Stimulated activated CD8-positive, alpha-beta memory T cell treated with anti-CD3 and anti-CD28 coated beads, Interleukin-7, amount 100 ng/mL, for 48 hours (primary cell): Measurements from ENCODE around the gene UBAP1.
"Not testable (repeated sequence)": the region's sequence is repeated elsewhere in the genome, so short reads cannot be mapped to it uniquely, and the experiment has no call there.

Source experiments
- DNase-seq, 2 donors: peaks; one replicate each; pipeline ENCODE4 v3.0.0-alpha.2; 2020; ENCODE audit warnings: low read depth in 1 of 2; ENCODE audit errors: extremely low read depth in 1 of 2

Gene UBAP1

DNA sequence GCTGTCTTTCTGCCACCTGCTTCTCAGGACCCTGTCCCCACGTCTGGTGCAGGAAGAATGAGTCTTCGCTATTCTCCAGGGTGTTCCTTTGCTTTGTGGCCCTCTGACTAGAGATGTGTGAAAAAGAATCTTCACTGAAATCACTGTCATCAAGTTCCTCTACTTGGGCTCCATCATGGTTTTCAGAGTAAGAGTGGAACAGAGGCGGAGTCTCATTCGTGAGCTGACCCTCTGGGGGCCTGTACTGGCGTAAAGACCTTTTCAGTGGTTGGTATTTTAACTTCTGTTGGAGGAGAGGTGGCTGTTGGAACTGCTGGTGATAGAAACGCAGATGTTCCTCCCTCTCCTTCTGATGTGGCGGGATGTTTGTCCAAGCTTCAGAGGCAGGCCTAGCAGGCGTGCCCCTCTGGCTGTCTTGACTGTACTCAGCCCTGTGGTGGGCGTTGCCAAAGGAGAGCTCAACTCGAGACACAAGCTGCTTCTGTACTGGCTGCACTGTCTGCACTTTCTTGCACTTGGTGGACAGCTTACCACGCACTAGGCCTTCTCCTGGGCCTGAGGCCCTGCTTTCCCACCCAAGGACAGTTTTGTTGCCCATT, 78.2 kb downstream of the UBAP1 start:
- DNase-seq = no peak

- DNase-seq = no peak
These were observed 80.5 kb downstream of the UBAP1 start for GRCh38 chr9:34259315-34259714.

- no peak for DNase-seq
These were observed 84.1 kb downstream of the UBAP1 start for GRCh38 chr9:34262971-34263370.

DNA sequence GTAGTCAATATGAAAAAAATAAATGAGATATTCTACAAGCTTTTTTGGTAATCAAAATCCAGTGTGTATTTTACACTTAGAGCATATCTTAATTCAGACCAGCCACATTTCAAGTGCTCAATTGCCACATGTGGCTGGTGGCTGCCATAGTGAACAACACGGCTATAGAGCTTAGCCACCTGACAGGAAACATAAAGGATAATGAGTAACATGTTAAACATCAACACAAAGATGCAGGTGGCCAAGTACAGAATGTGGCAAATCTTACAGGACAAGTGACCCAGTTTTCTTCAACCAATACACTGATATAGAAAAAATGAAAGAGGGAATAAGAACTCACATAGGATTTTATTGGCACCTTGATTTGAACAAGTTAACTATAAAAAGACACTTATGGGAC, 88.8 kb downstream of the UBAP1 start:
- no peak for DNase-seq

DNA sequence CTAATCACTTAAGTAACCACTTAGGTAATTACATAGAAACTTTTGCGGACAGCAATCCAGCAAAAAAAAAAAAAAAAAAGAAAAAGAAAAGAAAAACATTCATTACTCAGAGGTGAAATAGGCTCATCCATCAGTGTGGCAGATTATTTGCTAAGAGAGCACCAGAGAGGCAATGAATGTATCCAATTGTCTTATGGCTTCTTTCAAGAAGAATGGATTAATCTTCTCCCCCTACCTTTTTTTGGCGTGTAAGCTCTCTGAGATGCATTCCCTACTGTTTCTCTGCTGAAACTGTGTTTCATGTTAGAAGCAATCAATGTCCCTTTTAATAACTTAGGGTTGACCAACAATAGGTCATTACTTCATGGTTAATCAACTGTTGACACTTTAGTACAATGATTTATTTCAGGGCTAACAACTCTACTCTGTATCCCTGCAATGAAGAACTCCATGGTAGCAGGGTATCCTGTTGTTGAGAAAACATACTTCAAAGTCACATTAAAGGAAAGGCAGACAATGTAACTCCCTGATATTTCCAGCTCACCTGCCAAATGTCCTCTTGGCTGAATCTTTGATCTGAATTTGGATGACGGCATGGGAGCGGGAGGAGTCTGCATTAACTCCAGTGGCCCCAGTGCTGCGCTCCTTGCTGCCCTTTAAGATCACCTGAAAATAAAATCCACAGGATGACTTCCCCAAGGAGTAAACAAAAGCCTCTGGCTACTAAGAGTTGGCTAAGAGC, 92.6 kb downstream of the UBAP1 start:
- DNase-seq = no peak

DNA sequence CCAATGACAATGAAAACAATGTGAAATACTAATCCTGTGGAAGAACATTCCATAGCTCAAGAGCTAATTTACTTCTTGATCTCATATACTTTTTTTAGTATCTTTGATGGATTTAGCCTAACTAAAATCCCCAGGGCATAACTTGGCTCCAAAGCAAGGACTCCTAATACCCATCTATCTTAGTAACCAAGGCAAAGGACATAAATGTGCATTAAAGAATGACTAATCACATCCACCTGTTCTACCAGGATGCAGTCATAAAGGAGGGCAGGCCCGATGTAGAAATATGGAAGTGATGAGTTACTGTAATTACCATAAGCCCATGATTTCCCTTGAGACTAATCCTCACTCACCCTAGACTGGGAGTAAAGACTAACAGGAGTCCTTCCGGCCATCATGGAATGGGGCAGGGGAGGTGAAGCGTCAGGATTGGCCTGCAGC, 93.3 kb downstream of the UBAP1 start:
- no peak for DNase-seq

DNA sequence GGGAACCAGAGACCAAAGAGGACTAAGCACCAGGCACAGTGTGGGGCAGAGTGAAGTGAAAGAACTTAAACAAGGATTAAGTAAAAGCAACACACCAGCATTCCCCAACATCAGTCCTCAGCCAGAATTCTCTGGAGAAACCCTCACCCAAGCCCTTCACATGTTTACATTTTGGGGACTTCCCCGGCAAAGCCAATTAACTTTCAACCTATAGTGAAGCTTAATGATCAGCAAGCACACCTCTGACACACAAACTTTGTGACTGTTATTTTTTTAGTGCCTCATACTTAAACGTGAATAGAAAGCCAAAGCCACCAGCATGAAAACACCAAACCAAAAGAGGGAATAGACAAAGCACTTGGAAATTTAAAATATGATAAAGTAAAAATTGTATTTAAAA, 94.7 kb downstream of the UBAP1 start:
- DNase-seq = not testable (repeated sequence)

- no peak for DNase-seq
These were observed 97.0 kb downstream of the UBAP1 start for GRCh38 chr9:34275811-34276210.

DNA sequence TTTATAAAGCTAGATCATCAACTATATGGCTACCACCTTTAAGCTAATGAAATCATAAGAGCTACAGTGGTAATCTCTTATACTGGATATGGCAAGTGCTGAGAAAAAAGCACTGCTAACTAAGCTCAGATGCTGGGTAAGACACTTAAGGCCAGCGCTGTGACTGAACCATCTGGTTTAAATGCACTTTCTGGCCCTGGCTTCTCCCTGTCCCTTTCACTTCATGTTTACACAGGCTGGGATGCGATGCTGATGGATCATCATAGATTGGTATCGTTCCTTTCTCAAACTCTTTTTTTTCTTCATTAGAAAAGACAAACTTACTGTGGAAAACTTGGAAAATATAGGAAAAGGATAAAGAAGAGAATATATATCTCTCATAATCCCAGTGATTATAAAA, 97.9 kb downstream of the UBAP1 start:
- DNase-seq = no peak

DNA sequence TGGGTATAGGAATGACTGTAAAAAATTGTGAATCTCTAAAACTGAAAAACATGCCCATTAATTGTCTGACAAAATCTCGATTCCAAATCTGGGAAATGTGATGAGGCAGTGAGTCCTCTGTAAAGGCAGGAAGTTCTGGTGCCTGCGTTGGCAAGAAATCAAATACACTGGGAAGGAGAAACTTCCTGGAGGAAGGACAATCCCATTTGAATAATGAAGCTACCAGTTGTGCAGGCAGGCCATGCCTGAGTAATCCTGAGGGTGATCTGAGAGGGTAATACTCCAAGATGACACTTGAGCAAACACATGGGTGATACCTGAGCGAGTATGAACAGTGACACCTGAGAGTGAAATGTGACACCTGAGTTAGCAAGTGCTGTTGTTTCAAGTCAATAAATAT, 100.6 kb downstream of the UBAP1 start:
- DNase-seq = no peak

- no peak for DNase-seq
These were observed 103.3 kb downstream of the UBAP1 start for GRCh38 chr9:34282096-34282495.

GRCh38 chr9:34289159-34289558, 110.3 kb downstream of the UBAP1 start:
- no peak for DNase-seq

DNA sequence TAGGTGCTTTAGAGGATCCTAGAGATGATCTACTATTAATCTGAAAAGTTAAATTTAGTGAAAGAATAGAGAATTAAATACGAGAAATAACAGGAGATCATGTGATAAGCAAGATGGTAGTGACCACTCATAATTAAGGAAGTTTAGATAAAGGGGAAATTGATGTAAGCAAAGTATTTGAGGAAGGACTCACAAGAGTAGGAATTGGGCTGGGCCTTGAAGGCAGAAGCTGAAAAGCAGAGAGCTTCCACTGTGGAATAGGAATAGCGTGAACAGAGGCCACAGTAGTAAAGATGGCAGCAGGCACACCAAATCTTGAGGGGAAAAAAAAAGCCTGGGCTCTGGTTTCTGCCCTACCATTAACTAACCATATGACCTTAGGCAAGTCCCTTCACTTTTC, 112.2 kb downstream of the UBAP1 start:
- DNase-seq = no peak

DNA sequence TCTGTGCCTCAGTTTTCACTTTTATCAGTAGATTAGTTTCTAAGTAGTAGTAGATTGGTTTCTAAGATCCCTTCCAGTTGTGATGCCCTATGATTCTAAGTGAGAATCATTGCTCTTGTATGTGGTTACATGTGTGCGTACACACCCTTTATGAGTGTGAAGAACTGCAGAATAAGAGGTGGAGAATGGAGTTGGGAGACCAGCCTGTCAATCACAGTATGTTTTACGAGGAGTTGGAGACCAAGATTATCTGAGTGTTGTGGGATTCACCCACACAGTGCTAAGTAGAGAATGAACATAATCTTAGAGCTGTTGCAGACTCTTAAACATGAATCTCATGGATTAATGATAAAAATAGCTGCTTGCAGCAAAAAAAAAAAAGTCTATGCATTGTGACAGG, 112.6 kb downstream of the UBAP1 start:
- DNase-seq = no peak

DNA sequence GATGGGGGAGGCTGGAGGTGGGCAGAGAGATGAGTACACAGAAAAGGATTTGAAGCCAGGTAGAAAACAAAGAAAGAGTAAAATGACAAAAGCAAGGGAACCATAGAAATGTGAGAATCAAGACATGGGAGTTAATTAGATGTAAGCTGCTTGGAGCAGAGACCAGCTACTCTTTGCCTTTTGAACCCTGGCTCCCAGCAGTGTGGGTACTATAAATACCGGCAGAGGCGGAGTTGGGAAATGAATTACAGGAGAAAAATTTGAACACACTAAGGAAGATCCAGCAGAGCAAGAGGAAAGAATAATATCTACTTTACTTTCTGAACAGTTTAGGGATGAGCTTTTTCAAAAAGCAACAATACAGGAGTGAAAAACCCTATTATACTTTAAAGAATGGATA, 113.7 kb downstream of the UBAP1 start:
- no peak for DNase-seq

DNA sequence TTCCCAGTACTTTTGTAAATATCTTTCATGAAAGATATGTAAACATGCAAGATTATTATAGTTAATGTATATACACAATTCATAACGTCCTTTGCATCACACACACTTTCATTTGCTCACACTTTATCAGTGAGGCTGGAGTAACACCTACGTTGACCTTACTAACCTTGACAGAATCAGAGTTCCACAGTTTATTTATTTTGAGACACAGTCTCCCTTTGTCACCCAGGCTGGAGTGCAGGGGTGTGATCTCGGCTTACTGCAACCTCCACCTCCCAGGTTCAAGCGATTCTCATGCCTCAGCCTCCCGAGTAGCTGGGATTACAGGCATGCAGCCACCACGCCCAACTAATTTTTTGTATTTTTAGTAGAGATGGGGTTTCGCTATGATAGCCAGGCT, 122.2 kb downstream of the UBAP1 start:
- not testable (repeated sequence) for DNase-seq
